Metanephros (tissue), 2 donors: Measurements from ENCODE around the gene ASXL2. TPM values are rescaled to one million over a fixed set of nuclear protein-coding genes. Genes with fewer than 3 reads are reported as not detected.

Experiments used
- small RNA-seq: library from RNA; depleted of rRNA; stranded (forward); fragments of <200 nt; gene quantifications from one replicate; pipeline ENCODE3, GENCODE V24; 2014; ENCODE audit warnings: low replicate concordance
- total RNA-seq: library from RNA; depleted of rRNA; stranded (reverse); fragments of >200 nt; gene quantifications from one replicate; pipeline ENCODE4 v1.2.3, GENCODE V29; 2014

The ASXL2 gene
- total RNA-seq = 12.8 TPM

GRCh38 chr2:25878361-25879132 is at the start of gene ASXL2:
ASXL2 (minus strand) TSS chr2:25878487; CDS start chr2:25878222, 265 bp downstream.

Small RNAs within 50 kb of the gene (small RNA-seq; reads per million reads assigned to genes)
- gene NDUFB4P4 = not detected
- not detected for gene RF00019

Other genes starting within 250 kb of the ASXL2 start
- gene DTNB, start 204.9 kb downstream of the ASXL2 start, total RNA-seq = 19.4 TPM
- gene KIF3C, start 104.0 kb upstream of the ASXL2 start, total RNA-seq = 9.2 TPM
- gene RAB10, start 155.6 kb upstream of the ASXL2 start, total RNA-seq = 65.4 TPM